Neural progenitor cell (in vitro differentiated cells): ENCODE results near the gene SPRY4. TPM values are rescaled to one million over a fixed set of nuclear protein-coding genes. Genes with fewer than 3 reads are reported as not detected.

ENCODE experiments used
- DNase-seq: peaks from one replicate; pipeline ENCODE4 v3.0.0-alpha.2; 2016; ENCODE audit warnings: low spot score
- H2AFZ ChIP-seq: fragments of 200-600 bp; sonication (generic); replicated peaks from 2 replicates; pipeline ENCODE4 v1.6.1; 2016; ENCODE audit warnings: antibody characterized with exemption
- H3F3A ChIP-seq: fragments of 200-600 bp; sonication (generic); 2 replicates; pipeline ENCODE4 v1.6.1; 2016; ENCODE audit warnings: antibody characterized with exemption, low read depth
- H3K27ac ChIP-seq: fragments of 200-600 bp; sonication (generic); 2 replicates; pipeline ENCODE4 v1.5.1; 2016; ENCODE audit warnings: mild to moderate bottlenecking
- H3K27me3 ChIP-seq: fragments of 200-600 bp; sonication (generic); 2 replicates; pipeline ENCODE4 v1.6.1; 2016; ENCODE audit warnings: mild to moderate bottlenecking, moderate library complexity
- H3K36me3 ChIP-seq: fragments of 200-600 bp; sonication (generic); 2 replicates; pipeline ENCODE4 v1.5.1; 2016
- H3K4me1 ChIP-seq: fragments of 200-600 bp; sonication (generic); 2 replicates; pipeline ENCODE4 v1.6.1; 2016; ENCODE audit warnings: mixed run types
- H3K4me2 ChIP-seq: fragments of 200-600 bp; sonication (generic); 2 replicates; pipeline ENCODE4 v1.6.1; 2016
- H3K4me3 ChIP-seq: fragments of 200-600 bp; sonication (generic); 2 replicates; pipeline ENCODE4 v1.5.1; 2016
- H3K79me2 ChIP-seq: fragments of 200-600 bp; sonication (generic); 2 replicates; pipeline ENCODE4 v1.6.1; 2016; ENCODE audit warnings: low read depth
- H3K9ac ChIP-seq: fragments of 200-600 bp; sonication (generic); 2 replicates; pipeline ENCODE4 v1.6.1; 2016
- H3K9me3 ChIP-seq: fragments of 200-600 bp; sonication (generic); 2 replicates; pipeline ENCODE4 v1.5.1; 2016; ENCODE audit warnings: low read depth
- H4K20me1 ChIP-seq: fragments of 200-600 bp; sonication (generic); 2 replicates; pipeline ENCODE4 v1.6.1; 2016; ENCODE audit warnings: low read depth
- H3K27ac Mint-ChIP-seq: 3 replicates; pipeline ENCODE4 v1.8.0; 2021; ENCODE audit warnings: mixed read lengths
- H3K27me3 Mint-ChIP-seq: 2 replicates; pipeline ENCODE4 v1.8.0; 2022; ENCODE audit warnings: low read depth, mild to moderate bottlenecking, inconsistent platforms, moderate library complexity, mixed read lengths; ENCODE audit not compliant: insufficient read depth
- H3K36me3 Mint-ChIP-seq: 3 replicates; pipeline ENCODE4 v1.8.0; 2021; ENCODE audit warnings: mixed read lengths
- H3K4me1 Mint-ChIP-seq: 3 replicates; pipeline ENCODE4 v1.8.0; 2021; ENCODE audit warnings: mixed read lengths
- H3K4me3 Mint-ChIP-seq: 3 replicates; pipeline ENCODE4 v1.8.0; 2021; ENCODE audit warnings: mild to moderate bottlenecking, moderate library complexity, mixed read lengths
- H3K9me3 Mint-ChIP-seq: 3 replicates; pipeline ENCODE4 v1.8.0; 2020; ENCODE audit warnings: mixed read lengths
- EZH2 ChIP-seq: fragments of 200-600 bp; sonication (generic); IDR thresholded peaks from 2 replicates; pipeline ENCODE4 v1.6.1; 2017; ENCODE audit warnings: antibody characterized with exemption, mild to moderate bottlenecking, moderate library complexity
- EZH2phosphoT487 ChIP-seq: fragments of 200-600 bp; sonication (generic); IDR thresholded peaks from 2 replicates; pipeline ENCODE4 v1.6.1; 2017; ENCODE audit warnings: antibody characterized with exemption
- total RNA-seq: library from RNA; depleted of rRNA; stranded (reverse); fragments of >200 nt; gene quantifications from 2 replicates; pipeline ENCODE4 v1.2.3, GENCODE V29; 2015; ENCODE audit warnings: low replicate concordance
- TF ChIP-seq, protein P1 (sequence below): fragments of 200-600 bp; sonication (generic); IDR thresholded peaks from 2 replicates; pipeline ENCODE4 v1.5.1; 2017; ENCODE audit warnings: antibody characterized with exemption, mild to moderate bottlenecking

The SPRY4 gene
- total RNA-seq, 1 donor from 2014 or later, result 0.13 TPM

GRCh38 chr5:142308358-142308757 lies 16.5 kb downstream of the SPRY4 start:
- Mint-ChIP-seq H3K27ac (no peak overlapping the region), H3K9me3 (no peaks in the 10 kb centered on the region), H3K4me3 (no peak overlapping the region), H3K4me1 (peaks cover 40% of the 10 kb centered on the region), H3K27me3 (peaks cover 3% of the 10 kb centered on the region), H3K36me3 (peaks cover 44% of the 10 kb centered on the region)
- Histone ChIP-seq H3K4me1 (no peaks in the 10 kb centered on the region), H2AFZ (no peak overlapping the region), H3K9me3 (no peaks in the 10 kb centered on the region), H3K36me3 (no peaks in the 10 kb centered on the region), H3K9ac (no peak overlapping the region), H3K79me2 (peaks cover 2% of the 10 kb centered on the region), H4K20me1 (no peaks in the 10 kb centered on the region), H3F3A (no peaks in the 10 kb centered on the region), H3K4me3 (no peak overlapping the region), H3K4me2 (no peak overlapping the region), H3K27me3 (no peaks in the 10 kb centered on the region), H3K27ac (no peak overlapping the region)
- TF ChIP-seq EZH2phosphoT487 (no peak), EZH2 (no peak)
- TF ChIP-seq, protein P1, sequence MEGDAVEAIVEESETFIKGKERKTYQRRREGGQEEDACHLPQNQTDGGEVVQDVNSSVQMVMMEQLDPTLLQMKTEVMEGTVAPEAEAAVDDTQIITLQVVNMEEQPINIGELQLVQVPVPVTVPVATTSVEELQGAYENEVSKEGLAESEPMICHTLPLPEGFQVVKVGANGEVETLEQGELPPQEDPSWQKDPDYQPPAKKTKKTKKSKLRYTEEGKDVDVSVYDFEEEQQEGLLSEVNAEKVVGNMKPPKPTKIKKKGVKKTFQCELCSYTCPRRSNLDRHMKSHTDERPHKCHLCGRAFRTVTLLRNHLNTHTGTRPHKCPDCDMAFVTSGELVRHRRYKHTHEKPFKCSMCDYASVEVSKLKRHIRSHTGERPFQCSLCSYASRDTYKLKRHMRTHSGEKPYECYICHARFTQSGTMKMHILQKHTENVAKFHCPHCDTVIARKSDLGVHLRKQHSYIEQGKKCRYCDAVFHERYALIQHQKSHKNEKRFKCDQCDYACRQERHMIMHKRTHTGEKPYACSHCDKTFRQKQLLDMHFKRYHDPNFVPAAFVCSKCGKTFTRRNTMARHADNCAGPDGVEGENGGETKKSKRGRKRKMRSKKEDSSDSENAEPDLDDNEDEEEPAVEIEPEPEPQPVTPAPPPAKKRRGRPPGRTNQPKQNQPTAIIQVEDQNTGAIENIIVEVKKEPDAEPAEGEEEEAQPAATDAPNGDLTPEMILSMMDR, result no peak
- no peak for DNase-seq

DNA sequence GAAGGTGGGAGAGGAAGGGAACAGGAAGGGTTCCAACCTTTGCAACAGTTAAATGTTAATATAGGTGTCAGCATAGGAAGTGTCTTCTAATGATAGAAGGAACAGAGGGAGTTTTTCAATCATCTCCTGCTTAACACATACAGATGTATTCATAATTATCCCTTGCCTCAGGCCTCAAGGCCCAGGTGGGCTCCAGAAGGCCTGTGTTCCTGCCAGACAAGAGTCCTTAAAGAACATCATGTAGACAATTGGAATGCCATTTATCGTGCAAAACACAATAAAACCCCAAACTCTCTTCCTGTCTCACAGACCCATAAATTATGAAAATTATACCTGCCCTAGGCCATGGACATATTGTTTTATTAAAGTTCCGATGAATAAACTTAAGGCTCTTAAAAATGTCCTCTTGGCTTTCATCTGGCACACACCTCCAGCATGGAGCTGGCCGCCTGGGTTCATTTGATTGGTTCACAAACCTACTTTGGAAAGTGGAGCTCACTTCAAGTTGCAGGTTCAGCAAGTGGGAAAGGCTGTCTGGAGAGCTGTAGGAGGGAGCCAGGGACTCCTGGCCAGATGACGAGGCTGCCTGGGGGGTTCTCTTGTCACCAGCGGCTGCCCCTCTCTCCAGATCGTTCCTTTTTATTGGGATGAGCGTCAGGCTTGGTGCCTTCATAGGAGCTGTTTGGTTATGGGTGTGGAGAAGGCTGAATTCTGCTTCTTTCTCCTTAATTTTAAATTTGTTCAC lies 17.5 kb downstream of the SPRY4 start:
- Mint-ChIP-seq H3K27ac (no peak overlapping the region), H3K4me1 (peaks cover 35% of the 10 kb centered on the region)

DNA sequence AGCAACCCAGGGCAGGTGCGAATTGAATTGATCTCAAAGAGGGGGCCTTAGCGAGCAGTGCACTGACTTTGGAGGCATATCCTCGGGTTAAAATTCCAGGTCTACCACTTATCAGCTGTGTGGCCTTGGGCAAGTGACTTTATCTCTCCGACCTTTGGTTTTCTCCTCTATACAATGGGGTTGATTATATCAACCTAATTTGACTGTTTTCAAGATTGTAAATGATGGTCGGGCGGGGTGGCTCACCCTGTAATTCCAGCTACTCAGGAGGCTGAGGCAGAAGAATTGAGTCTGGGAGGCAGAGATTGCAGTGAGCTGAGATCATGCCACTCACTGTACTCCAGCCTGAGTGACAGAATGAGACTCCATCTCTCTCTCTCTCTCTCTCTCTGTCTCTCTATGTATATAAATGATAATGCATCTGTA lies 18.7 kb downstream of the SPRY4 start:
- Histone ChIP-seq H3K36me3 (no peaks in the 10 kb centered on the region), H4K20me1 (no peaks in the 10 kb centered on the region), H3F3A (no peaks in the 10 kb centered on the region), H3K9me3 (no peaks in the 10 kb centered on the region), H2AFZ (no peak overlapping the region), H3K27me3 (no peaks in the 10 kb centered on the region), H3K4me2 (no peak overlapping the region), H3K4me1 (no peaks in the 10 kb centered on the region), H3K9ac (no peak overlapping the region), H3K27ac (no peak overlapping the region), H3K79me2 (no peaks in the 10 kb centered on the region), H3K4me3 (no peak overlapping the region)
- Mint-ChIP-seq H3K9me3 (no peaks in the 10 kb centered on the region), H3K27me3 (peaks cover 5% of the 10 kb centered on the region), H3K27ac (no peak overlapping the region), H3K4me1 (peaks cover 31% of the 10 kb centered on the region), H3K36me3 (peaks cover 32% of the 10 kb centered on the region), H3K4me3 (no peak overlapping the region)
- no peak for DNase-seq
- no peak for TF ChIP-seq EZH2
- TF ChIP-seq, protein P1, result no peak
- TF ChIP-seq EZH2phosphoT487, result no peak

More for the DNA sequence above, 17.5 kb downstream of the SPRY4 start:
- no peak for TF ChIP-seq EZH2phosphoT487
- TF ChIP-seq, protein P1, result no peak
- no peak overlapping the region for H3K9ac ChIP-seq
- H3K36me3 ChIP-seq, result no peaks in the 10 kb centered on the region
- no peak overlapping the region for H3K27ac ChIP-seq
- no peaks in the 10 kb centered on the region for H3K4me1 ChIP-seq
- H4K20me1 ChIP-seq, result no peaks in the 10 kb centered on the region
- Mint-ChIP-seq H3K9me3 (no peaks in the 10 kb centered on the region), H3K27me3 (peaks cover 3% of the 10 kb centered on the region), H3K36me3 (peaks cover 39% of the 10 kb centered on the region), H3K4me3 (no peak overlapping the region)
- H3K9me3 ChIP-seq, result no peaks in the 10 kb centered on the region
- H3K27me3 ChIP-seq, result no peaks in the 10 kb centered on the region
- no peak for DNase-seq
- no peak overlapping the region for H3K4me2 ChIP-seq
- no peaks in the 10 kb centered on the region for H3K79me2 ChIP-seq
- no peak overlapping the region for H2AFZ ChIP-seq
- no peaks in the 10 kb centered on the region for H3F3A ChIP-seq
- no peak overlapping the region for H3K4me3 ChIP-seq
